Activated CD4-positive, alpha-beta T cell treated with anti-CD3 and anti-CD28 coated beads for 36 hours (primary cell): ENCODE results near the gene ANKRD6. TPM values are rescaled to one million over a fixed set of nuclear protein-coding genes. Genes with fewer than 3 reads are reported as not detected.

Experiments
- ATAC-seq: fragments of 200-7000 bp; cut with Tn5 transposase; one replicate; pipeline ENCODE4 v1.10.0; 2021; ENCODE audit warnings: mild to moderate bottlenecking, moderate library complexity
- CTCF ChIA-PET: fragments of 350-600 bp; sonication (Branson Sonifier 250); formaldehyde crosslinking; loops from one replicate; lab custom pipeline; 2021; ENCODE audit warnings: antibody characterized with exemption; lab: Charles Lee
- POLR2A ChIA-PET: fragments of 350-600 bp; sonication (Branson Sonifier 250); formaldehyde crosslinking; loops from one replicate; lab custom pipeline; 2021; ENCODE audit warnings: antibody characterized with exemption, inconsistent platforms; lab: Charles Lee
- DNase-seq: peaks from one replicate; pipeline ENCODE4 v3.0.0-alpha.2; 2020
- H3K27ac Mint-ChIP-seq: one replicate; pipeline ENCODE4 v1.8.0; 2021; ENCODE audit warnings: mixed read lengths
- H3K27me3 Mint-ChIP-seq: one replicate; pipeline ENCODE4 v1.8.0; 2021; ENCODE audit warnings: mixed read lengths
- H3K36me3 Mint-ChIP-seq: one replicate; pipeline ENCODE4 v1.8.0; 2021; ENCODE audit warnings: low read depth, mixed read lengths
- H3K4me1 Mint-ChIP-seq: one replicate; pipeline ENCODE4 v1.8.0; 2021; ENCODE audit warnings: mixed read lengths
- H3K4me3 Mint-ChIP-seq: one replicate; pipeline ENCODE4 v1.8.0; 2021; ENCODE audit warnings: mild to moderate bottlenecking, moderate library complexity, mixed read lengths
- H3K9me3 Mint-ChIP-seq: one replicate; pipeline ENCODE4 v1.8.0; 2021; ENCODE audit warnings: low read depth, mixed read lengths
- intact Hi-C, 2 experiments: fragments of 100-400 bp; cut with DNase I in 1 of 2; cut with micrococcal nuclease in 1 of 2; formaldehyde crosslinking; loops; one replicate each; pipeline versions ENCODE4 v1.14.2 to v1.15.1; 2022 to 2024; cut with DNase I, micrococcal nuclease
- total RNA-seq, 2 experiments: library from RNA; stranded (reverse); gene quantifications; one replicate each; pipeline ENCODE4 v1.2.3, GENCODE V29; 2021

Gene ANKRD6
- total RNA-seq, 2 experiments from 2014 or later = 2.8 to 2.9 TPM

DNA sequence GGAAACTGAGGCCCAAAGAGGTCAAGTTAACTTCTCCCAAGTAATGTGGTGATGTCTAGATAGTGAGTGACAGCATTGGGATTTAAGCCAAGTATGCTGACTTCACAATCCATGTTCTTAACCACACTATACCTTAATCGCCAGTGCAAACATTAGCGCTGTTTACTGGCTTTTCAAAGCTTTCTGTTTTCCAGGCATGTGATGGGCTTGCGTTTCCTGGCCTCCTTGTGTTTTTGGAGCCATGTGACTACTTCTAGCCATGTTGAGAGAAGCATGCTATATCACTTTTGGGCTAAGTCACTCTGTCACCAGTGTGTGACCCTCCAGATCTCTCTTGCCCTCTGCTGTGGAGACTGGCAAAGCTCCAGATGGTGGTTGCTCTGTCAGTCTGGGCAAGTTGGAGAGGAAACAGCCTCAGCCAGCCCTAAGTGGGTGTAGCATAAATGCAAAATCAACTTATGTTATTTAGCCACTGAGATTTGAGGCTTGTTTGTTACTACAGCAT lies 76.9 kb downstream of the ANKRD6 start:
- H3K9me3 Mint-ChIP-seq = no peaks in the 10 kb centered on the region
- DNase-seq (no peak), ATAC-seq (no peak)
- no peaks in the 10 kb centered on the region for H3K27me3 Mint-ChIP-seq
- POLR2A ChIA-PET = no interaction called here
- intact Hi-C loops = no loop called here
- H3K4me1 Mint-ChIP-seq = peaks cover 5% of the 10 kb centered on the region
- H3K4me3 Mint-ChIP-seq = no peak overlapping the region
- CTCF ChIA-PET = interaction anchor here (0.5 kb wide), 1 partner anchor 55 kb away, joined by 3 read pairs; no protein-coding TSS in a partner anchor
- H3K36me3 Mint-ChIP-seq = no peaks in the 10 kb centered on the region
- no peak overlapping the region for H3K27ac Mint-ChIP-seq

DNA sequence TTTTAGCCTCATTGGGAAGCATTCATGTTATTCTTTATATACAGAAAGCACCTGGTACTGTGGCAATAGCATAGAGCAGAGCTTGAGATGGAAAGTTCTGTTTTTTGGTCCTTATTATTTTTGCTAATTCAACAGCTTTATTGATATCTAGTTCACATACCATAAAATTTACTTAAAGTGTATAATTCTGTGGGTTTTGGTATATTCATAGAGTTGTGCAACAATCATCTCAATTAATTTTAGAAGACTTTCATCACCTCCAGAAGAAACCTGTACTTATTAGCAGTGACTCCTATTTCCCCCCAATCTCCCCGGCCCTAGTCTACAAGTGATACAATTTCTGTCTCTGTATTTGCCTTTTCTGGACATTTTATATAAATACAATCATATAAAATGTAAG lies 77.4 kb downstream of the ANKRD6 start:
- H3K27ac Mint-ChIP-seq = no peak overlapping the region
- no peaks in the 10 kb centered on the region for H3K27me3 Mint-ChIP-seq
- ATAC-seq = no peak
- H3K4me1 Mint-ChIP-seq = peaks cover 5% of the 10 kb centered on the region
- intact Hi-C loops = no loop called here
- CTCF ChIA-PET = no interaction called here
- H3K36me3 Mint-ChIP-seq = no peaks in the 10 kb centered on the region
- no peak overlapping the region for H3K4me3 Mint-ChIP-seq
- POLR2A ChIA-PET = no interaction called here
- no peak for DNase-seq
- no peaks in the 10 kb centered on the region for H3K9me3 Mint-ChIP-seq

DNA sequence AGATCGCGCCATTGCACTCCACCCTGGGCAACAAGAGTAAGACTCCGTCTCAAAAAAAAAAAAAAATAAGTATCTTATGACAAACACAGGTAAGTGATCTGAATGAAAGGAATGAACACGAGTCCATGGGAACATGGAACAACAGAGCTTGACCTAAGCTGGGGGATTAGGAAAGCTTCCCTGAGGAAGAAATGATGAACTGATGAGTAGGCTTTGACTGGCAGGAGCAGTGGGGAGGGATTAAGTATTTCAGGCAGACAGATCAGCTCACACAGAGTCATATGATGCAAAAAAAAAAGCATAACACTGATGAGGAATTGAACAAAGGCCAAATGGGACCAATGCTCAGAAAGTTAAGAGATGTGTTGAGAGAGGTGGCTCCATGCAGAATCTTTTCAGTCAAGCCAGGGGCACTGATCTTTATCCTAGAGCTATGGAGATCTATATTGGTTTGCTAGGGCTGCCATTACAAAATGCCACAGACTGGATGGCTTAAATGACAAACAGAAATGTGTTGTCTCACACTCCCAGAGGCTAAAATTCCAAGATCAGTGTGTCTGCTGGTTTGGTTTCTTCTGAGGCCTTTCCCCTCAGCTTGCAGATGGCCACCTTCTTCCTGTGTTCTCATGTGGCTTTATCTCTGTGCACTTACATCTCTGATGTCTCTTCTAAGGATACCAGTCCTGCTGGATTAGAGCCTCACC lies 85.6 kb downstream of the ANKRD6 start:
- ATAC-seq (no peak), DNase-seq (no peak)
- Mint-ChIP-seq H3K36me3 (no peaks in the 10 kb centered on the region), H3K9me3 (no peaks in the 10 kb centered on the region), H3K27me3 (no peaks in the 10 kb centered on the region), H3K27ac (no peak overlapping the region), H3K4me1 (no peaks in the 10 kb centered on the region), H3K4me3 (no peak overlapping the region)
- ChIA-PET POLR2A (interaction anchor here (0.6 kb wide), 1 partner anchor 1886 kb away, joined by 4 read pairs; no protein-coding TSS in a partner anchor), CTCF (interaction anchor here (0.5 to 1.2 kb wide), 4 partner anchors 10 to 753 kb away, joined by 3 to 4 read pairs (median 4); no protein-coding TSS in a partner anchor)
- intact Hi-C loops = no loop called here

DNA sequence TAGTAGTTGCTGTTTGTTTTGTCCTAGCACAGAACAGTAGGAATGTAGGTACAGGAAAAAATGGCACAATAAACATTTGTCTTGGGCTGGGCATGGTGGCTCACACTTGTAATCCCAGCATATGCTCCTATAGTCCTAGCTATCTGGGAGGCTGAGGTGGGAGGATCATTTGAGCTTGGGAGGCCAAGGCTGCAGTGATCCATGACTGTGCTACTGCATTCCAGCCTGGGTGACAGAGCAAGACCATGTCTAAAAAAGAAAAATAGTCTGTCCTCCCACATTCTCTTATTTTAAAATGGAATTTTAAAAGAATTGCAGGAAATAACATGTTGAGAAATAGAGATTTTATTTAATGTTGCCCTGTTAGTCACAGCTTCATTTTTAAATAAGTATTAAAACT lies 87.8 kb downstream of the ANKRD6 start:
- Mint-ChIP-seq H3K4me1 (no peaks in the 10 kb centered on the region), H3K27ac (no peak overlapping the region), H3K27me3 (no peaks in the 10 kb centered on the region), H3K9me3 (no peaks in the 10 kb centered on the region), H3K36me3 (no peaks in the 10 kb centered on the region), H3K4me3 (no peak overlapping the region)
- intact Hi-C loops = no loop called here
- no peak for ATAC-seq
- DNase-seq = no peak
- POLR2A ChIA-PET = interaction anchor here (0.7 kb wide), 1 partner anchor 129 kb away, joined by 3 read pairs; no protein-coding TSS in a partner anchor
- CTCF ChIA-PET = interaction anchor here (0.9 kb wide), 1 partner anchor 149 kb away, joined by 4 read pairs; no protein-coding TSS in a partner anchor

DNA sequence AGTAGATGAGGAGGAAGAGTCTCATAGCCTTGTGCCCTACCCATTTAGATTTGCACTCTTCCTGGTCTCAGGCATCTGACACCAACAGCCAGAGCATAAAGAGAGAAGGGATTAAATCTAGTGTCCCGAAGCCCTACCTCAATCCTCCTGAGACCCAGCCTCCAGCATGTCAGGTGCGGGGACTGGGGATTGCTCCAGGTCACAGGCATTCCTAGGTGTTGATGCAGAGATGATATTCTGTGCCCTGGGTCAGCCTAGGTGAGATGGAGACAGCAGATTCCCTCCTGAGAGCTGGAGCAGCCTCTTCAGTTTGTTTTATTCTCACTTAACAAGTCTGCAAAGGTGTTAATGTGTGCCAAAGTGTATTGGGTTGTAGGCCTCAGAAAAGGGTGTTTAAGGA lies 89.8 kb downstream of the ANKRD6 start:
- ChIA-PET POLR2A (no interaction called here), CTCF (interaction anchor here (0.8 to 2.3 kb wide), 3 partner anchors 11 to 158 kb away, joined by 3 to 6 read pairs (median 3); no protein-coding TSS in a partner anchor)
- no peaks in the 10 kb centered on the region for H3K27me3 Mint-ChIP-seq

DNA sequence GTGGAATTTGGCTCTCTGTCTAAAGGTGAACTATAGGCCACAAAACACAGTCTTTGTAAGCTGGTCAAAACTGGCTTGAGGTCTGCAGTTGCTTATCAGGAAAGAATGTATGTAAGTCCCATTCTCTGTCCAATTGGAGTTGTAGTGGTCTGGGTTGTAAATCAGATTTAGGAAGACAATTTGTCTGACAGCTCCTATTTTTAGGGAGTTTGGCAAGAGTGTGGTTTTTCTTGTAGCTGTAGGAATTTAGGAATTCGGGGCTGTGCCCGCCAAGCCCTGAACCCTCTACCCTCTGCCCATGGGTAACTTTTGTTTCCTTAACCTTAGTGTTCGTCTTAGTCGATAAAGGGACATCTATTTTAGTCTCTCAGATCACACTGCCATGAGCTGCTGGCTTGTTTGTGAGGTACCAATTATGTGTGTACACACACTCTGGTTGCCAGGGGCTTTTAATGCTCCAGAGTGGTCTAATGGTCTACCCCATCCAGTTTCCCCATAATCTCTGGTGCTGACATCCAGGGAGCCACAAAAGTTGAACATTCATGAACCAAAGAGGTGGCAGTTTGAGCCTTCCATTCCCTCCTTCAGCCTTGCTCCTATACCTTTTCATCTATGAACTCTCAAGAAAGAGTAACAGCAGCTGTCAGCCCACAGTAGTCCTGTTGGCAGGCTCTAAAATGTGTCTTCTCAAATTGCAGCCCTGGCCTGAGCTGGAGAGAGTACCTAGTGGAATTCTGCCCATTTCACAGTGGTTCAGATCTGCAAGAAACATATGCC lies 93.0 kb downstream of the ANKRD6 start:
- Mint-ChIP-seq H3K4me3 (no peak overlapping the region), H3K9me3 (no peaks in the 10 kb centered on the region), H3K4me1 (no peaks in the 10 kb centered on the region), H3K27ac (no peak overlapping the region), H3K36me3 (no peaks in the 10 kb centered on the region), H3K27me3 (no peaks in the 10 kb centered on the region)
- DNase-seq (no peak), ATAC-seq (no peak)
- intact Hi-C loops = no loop called here
- CTCF ChIA-PET = no interaction called here
- POLR2A ChIA-PET = no interaction called here

More for the DNA sequence above, 89.8 kb downstream of the ANKRD6 start:
- no peak overlapping the region for H3K27ac Mint-ChIP-seq
- H3K4me3 Mint-ChIP-seq = no peak overlapping the region
- DNase-seq (no peak), ATAC-seq (no peak)
- no peaks in the 10 kb centered on the region for H3K9me3 Mint-ChIP-seq
- no peaks in the 10 kb centered on the region for H3K36me3 Mint-ChIP-seq
- intact Hi-C loops = no loop called here
- no peaks in the 10 kb centered on the region for H3K4me1 Mint-ChIP-seq

DNA sequence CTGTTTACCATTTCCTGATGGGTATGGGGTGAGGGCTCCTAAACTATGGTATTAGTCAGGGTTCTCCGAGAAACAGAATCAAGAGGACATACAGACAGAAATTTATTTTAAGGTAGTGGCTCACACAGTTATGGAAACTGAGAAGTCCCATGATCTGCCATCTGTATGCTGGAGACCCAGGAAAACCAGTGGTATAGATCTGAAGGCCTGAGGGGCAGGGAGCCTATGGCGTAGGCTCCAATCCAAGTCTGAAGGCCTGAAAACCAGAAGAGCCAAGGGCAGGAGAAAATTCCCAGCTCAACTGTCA lies 93.6 kb downstream of the ANKRD6 start:
- Mint-ChIP-seq H3K27me3 (no peaks in the 10 kb centered on the region), H3K27ac (no peak overlapping the region), H3K9me3 (no peaks in the 10 kb centered on the region), H3K36me3 (no peaks in the 10 kb centered on the region), H3K4me3 (no peak overlapping the region), H3K4me1 (no peaks in the 10 kb centered on the region)
- ATAC-seq = no peak
- ChIA-PET POLR2A (no interaction called here), CTCF (no interaction called here)
- DNase-seq = no peak
- intact Hi-C loops = no loop called here

DNA sequence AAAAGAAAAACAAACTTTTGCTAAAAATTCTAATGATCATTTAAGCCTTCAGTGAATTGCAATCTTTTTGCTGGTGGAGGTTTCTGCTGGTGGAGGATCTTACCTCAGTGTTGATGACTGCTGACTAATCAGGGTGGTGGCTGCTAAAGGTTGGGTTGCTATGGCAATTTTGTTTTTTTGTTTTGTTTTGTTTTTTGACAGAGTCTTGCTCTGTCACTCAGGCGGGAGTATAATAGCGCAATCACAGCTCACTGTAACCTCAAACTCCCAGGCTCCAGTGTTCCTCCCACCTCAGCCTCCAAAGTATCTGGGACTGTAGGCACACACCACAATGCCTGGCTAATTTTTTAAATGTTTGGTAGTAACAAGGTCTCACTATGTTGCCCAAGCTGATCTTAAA lies 94.7 kb downstream of the ANKRD6 start:
- Mint-ChIP-seq H3K4me3 (no peak overlapping the region), H3K27ac (no peak overlapping the region), H3K4me1 (no peaks in the 10 kb centered on the region), H3K27me3 (no peaks in the 10 kb centered on the region), H3K9me3 (no peaks in the 10 kb centered on the region), H3K36me3 (no peaks in the 10 kb centered on the region)
- ATAC-seq (peak; percentile 42), DNase-seq (no peak)
- intact Hi-C loops = no loop called here
- ChIA-PET POLR2A (no interaction called here), CTCF (no interaction called here)

DNA sequence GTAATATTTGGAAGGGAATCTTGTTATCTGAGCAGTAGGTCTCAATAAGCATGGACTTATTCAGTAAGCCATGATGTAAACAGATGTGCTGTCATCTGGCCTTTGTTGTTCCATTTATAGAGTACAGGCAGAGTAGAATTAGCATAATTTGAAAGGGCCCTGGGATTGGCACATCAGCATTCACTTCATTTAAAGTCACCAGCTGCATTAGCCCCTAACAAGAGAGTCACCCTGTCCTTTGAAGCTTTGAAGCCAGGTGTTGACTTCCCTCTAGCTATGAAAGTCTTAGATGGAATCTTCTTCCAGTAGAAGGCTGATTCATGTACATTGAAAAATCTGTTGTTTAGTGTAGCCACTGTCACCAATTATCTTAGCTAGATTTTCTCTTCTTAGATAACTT lies 95.9 kb downstream of the ANKRD6 start:
- POLR2A ChIA-PET = no interaction called here
- intact Hi-C loops = no loop called here
- Mint-ChIP-seq H3K9me3 (no peaks in the 10 kb centered on the region), H3K36me3 (no peaks in the 10 kb centered on the region), H3K27ac (no peak overlapping the region), H3K4me3 (no peak overlapping the region), H3K27me3 (no peaks in the 10 kb centered on the region), H3K4me1 (no peaks in the 10 kb centered on the region)
- DNase-seq = no peak
- CTCF ChIA-PET = interaction anchor here (0.6 to 1.1 kb wide), 3 partner anchors 10 to 96 kb away, joined by 3 to 4 read pairs (median 4); no protein-coding TSS in a partner anchor
- ATAC-seq = no peak

DNA sequence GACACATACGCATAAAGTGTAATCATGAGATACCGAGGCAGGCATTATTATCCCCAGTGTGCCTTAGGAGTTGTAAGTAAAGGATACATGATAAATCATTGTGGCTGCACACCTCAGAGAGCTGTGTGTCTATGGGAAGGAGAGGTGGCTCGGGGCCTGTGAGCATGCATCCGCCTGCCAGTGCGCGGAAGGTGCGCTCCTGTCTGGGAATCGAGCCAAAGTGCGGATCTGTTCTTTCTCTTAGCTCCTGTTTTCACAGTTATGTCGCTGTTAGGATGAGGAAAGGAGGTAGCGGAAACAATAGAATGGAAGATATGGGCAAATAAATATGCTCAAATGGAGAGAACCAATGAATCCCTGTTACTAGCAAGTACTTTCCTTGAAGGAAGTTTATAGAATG lies 98.0 kb downstream of the ANKRD6 start:
- Mint-ChIP-seq H3K4me1 (no peaks in the 10 kb centered on the region), H3K27ac (no peak overlapping the region), H3K36me3 (no peaks in the 10 kb centered on the region), H3K9me3 (no peaks in the 10 kb centered on the region), H3K4me3 (no peak overlapping the region), H3K27me3 (no peaks in the 10 kb centered on the region)
- ChIA-PET CTCF (no interaction called here), POLR2A (no interaction called here)
- intact Hi-C loops = no loop called here
- no peak for ATAC-seq
- DNase-seq = no peak

DNA sequence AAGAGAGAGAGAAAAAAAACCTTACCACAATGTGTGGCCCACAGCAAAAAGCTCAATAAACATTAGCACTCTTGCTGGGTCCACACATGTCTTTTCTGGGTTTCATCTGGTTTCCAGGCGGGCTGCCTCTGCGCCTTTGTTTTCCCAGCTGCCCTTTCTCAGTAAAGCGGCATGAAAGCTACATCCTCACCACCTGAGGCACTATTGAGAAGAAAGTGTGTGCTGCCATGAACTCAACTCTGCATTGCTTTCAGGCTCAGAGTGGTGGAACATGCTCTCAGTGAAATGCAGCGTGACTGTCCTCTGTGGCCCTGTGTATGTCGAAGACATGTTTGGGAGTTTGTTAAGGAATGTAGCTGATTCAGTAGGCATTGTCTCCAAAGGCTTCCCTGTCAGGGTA lies 103.3 kb downstream of the ANKRD6 start:
- H3K27me3 Mint-ChIP-seq = no peaks in the 10 kb centered on the region
- ChIA-PET POLR2A (no interaction called here), CTCF (no interaction called here)

More for the DNA sequence above, 103.3 kb downstream of the ANKRD6 start:
- Mint-ChIP-seq H3K4me1 (no peaks in the 10 kb centered on the region), H3K27ac (no peak overlapping the region), H3K9me3 (no peaks in the 10 kb centered on the region), H3K4me3 (no peak overlapping the region), H3K36me3 (no peaks in the 10 kb centered on the region)
- DNase-seq (no peak), ATAC-seq (no peak)
- intact Hi-C loops = no loop called here
